Hepatic stellate cell (primary cell): ENCODE data around the gene CCDC32.

Experiments used
- DNase-seq: peaks from one replicate; pipeline ENCODE4 v3.0.0; 2011; ENCODE audit warnings: low spot score

Gene CCDC32

GRCh38 chr15:40511472-40512133, 53.2 kb downstream of the CCDC32 start:
- peak; percentile 69 for DNase-seq

DNA sequence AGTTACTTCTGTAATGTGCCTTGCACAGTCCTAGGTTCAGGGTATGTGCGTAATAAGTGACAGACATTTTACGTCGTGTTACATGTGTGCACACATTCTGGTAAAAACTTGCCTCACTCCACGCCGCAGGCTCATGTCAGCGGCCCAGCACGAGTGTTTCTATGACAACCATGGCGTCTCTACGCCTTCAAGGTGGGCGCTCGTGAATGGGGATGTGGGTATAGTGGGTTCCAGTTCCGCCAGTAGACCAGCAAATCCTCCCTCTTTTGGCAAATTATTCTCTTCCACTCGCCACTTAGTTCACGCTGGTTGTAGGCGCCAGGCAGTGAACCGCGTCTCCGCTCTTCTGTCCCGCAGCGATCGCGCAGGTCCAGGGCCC, 53.8 kb downstream of the CCDC32 start:
- DNase-seq, result no peak

GRCh38 chr15:40510201-40510600, 54.6 kb downstream of the CCDC32 start:
- no peak for DNase-seq

DNA sequence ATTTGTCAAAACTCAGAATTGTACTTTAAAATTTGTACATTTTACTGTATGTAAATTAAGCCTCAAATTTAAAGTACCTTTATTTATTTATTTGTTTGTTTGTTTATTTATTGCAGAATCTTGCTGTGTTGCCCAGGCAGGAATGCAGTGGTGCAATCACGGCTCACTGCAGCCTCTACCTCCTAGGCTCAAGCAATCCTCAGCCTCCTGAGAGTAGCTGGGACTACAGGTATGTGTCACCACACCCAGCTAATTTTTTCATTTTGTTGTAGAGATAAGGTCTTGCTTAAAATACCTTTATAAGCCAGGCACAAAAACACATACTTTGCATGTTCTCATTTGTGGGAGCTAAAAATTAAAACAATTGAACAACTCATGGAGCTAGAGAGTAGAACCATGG, 56.6 kb downstream of the CCDC32 start:
- no peak for DNase-seq

GRCh38 chr15:40506964-40507571, 57.8 kb downstream of the CCDC32 start:
- peak; percentile 84 for DNase-seq
